ENCODE data around the gene U2AF2. TPM values are rescaled to one million over a fixed set of nuclear protein-coding genes. Genes with fewer than 3 reads are reported as not detected.

Gene U2AF2
- polyA plus RNA-seq, 1 of the 3 experiments (the other 2 are of a cell fraction): 321 TPM

DNA sequence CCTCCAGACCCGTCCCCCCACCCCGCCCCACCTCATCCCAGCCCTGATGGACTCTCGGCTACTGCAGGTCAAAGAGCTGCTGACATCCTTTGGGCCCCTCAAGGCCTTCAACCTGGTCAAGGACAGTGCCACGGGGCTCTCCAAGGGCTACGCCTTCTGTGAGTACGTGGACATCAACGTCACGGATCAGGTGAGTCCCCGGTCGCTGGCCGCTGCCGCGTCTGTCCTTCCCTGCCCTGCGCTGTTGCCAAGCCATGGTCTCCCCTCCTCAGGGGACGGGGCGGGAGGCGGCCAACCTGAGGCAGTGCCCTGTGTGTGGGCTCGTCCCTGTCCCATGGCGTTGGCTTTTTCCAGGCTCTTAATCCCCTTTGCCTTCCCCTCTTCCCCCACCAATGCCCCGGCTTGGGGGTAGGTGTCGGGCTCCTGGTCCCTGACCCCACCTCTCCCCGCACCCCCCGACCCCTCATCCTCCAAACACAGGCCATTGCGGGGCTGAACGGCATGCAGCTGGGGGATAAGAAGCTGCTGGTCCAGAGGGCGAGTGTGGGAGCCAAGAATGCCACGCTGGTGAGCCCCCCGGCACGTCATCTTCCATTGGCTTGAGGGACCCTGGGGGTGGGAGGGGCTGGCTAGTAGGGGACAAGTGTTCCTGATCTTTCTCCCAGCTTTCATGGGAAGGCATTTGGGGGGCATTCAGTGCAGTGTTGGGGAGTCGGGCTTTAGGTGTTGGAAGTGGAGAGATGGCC, 13.9 kb downstream of the U2AF2 start:
- no peak for TF ChIP-seq FOXJ3 (CRISPR knock-in tag; IDR thresholded peaks at IDR 0.05)
- Histone ChIP-seq H4K20me1 (ENCODE audit: insufficient read depth) (peaks cover 97% of the 10 kb centered on the region), H3K4me2 (no peak overlapping the region), H3K79me2 (ENCODE audit: insufficient read depth) (peaks cover 89% of the 10 kb centered on the region), H3K4me3 (ENCODE audit: low read depth in 2 of 2, low read length in 1 of 2) (no peak overlapping the region), H3F3A (replicated peaks; ENCODE audit: insufficient read depth) (peaks cover 33% of the 10 kb centered on the region), H3K9me2 (no peaks in the 10 kb centered on the region), H3K9ac (no peak overlapping the region), H3K9me3 (no peaks in the 10 kb centered on the region), H3K36me3 (replicated peaks in 1 of 2; ENCODE audit: control insufficient read depth in 1 of 2, insufficient read depth in 2 of 2, low read length in 1 of 2) (peaks cover 31 to 62% of the 10 kb centered on the region in 2 experiments), H3K27ac (ENCODE audit: low read depth in 2 of 2, low read length in 1 of 2) (no peak overlapping the region), H3K4me1 (ENCODE audit: control insufficient read depth in 1 of 2, insufficient read depth in 2 of 2, low read depth in 1 of 2, low read length in 1 of 2) (peaks cover 5 to 7% of the 10 kb centered on the region in 2 experiments; a peak in 2 of 4 replicates), H3K27me3 (ENCODE audit: insufficient read depth) (no peaks in the 10 kb centered on the region), H2AFZ (ENCODE audit: low read depth) (no peak overlapping the region)
- ChIA-PET CTCF (interaction anchor here (0.7 kb wide), 1 partner anchor 16 kb away, joined by 3 read pairs; no protein-coding TSS in a partner anchor), POLR2A (no interaction called here)
- no peak for DNase-seq
- WGBS (ENCODE audit: low lambda C conversion rate): 92% methylated on average over 24 of the region's 30 CpGs

DNA sequence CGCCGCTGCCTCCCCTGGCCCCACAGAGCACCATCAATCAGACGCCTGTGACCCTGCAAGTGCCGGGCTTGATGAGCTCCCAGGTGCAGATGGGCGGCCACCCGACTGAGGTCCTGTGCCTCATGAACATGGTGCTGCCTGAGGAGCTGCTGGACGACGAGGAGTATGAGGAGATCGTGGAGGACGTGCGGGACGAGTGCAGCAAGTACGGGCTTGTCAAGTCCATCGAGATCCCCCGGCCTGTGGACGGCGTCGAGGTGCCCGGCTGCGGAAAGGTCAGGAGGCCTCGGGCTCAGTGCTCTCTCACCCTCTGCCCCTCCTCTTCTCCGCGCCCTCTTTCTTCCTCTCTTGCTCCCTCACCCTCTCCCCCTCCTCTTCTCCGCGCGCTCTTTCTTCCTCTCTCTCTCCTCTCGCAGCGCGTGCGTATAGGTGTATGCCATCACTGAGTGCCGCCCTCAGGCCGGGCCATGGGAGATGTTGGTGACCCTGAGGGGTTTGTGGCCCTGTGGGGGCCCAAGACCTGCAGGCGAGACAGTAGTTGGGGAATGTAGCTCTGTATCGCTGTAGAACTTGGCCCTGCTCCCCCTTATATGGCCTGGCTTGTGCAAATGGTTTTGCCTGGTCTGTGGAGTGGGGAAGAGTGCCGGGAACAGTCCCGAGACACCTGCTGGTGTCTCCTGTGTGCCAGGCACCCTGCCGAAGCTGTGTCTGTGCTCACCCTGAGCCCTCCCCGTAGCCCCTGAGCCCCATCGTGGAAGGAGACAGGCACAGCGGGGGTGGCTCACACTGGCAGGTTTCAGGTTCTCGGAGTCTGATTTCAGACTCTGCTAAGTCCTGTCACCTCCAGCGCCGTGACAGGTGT, 14.8 kb downstream of the U2AF2 start:
- TF ChIP-seq, protein P1, sequence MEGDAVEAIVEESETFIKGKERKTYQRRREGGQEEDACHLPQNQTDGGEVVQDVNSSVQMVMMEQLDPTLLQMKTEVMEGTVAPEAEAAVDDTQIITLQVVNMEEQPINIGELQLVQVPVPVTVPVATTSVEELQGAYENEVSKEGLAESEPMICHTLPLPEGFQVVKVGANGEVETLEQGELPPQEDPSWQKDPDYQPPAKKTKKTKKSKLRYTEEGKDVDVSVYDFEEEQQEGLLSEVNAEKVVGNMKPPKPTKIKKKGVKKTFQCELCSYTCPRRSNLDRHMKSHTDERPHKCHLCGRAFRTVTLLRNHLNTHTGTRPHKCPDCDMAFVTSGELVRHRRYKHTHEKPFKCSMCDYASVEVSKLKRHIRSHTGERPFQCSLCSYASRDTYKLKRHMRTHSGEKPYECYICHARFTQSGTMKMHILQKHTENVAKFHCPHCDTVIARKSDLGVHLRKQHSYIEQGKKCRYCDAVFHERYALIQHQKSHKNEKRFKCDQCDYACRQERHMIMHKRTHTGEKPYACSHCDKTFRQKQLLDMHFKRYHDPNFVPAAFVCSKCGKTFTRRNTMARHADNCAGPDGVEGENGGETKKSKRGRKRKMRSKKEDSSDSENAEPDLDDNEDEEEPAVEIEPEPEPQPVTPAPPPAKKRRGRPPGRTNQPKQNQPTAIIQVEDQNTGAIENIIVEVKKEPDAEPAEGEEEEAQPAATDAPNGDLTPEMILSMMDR (IDR thresholded peaks at IDR 0.05): no peak
- TF ChIP-seq POLR2AphosphoS5 (IDR thresholded peaks at IDR 0.05; ENCODE audit: low read depth, low read length) (no peak), GATA2 (CRISPR knock-in tag; IDR thresholded peaks at IDR 0.05) (no peak), JUND (IDR thresholded peaks at IDR 0.05) (no peak), TCF12 (IDR thresholded peaks at IDR 0.05) (no peak), RXRA (IDR thresholded peaks at IDR 0.05; ENCODE audit: borderline replicate concordance, low read depth) (no peak), SIN3A (IDR thresholded peaks at IDR 0.05; ENCODE audit: borderline replicate concordance, low read depth, low read length) (no peak)
- TF ChIP-seq, protein P2, sequence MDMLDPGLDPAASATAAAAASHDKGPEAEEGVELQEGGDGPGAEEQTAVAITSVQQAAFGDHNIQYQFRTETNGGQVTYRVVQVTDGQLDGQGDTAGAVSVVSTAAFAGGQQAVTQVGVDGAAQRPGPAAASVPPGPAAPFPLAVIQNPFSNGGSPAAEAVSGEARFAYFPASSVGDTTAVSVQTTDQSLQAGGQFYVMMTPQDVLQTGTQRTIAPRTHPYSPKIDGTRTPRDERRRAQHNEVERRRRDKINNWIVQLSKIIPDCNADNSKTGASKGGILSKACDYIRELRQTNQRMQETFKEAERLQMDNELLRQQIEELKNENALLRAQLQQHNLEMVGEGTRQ (IDR thresholded peaks at IDR 0.05; ENCODE audit: borderline replicate concordance, low read depth, low read length): no peak
- TF ChIP-seq, protein P3, sequence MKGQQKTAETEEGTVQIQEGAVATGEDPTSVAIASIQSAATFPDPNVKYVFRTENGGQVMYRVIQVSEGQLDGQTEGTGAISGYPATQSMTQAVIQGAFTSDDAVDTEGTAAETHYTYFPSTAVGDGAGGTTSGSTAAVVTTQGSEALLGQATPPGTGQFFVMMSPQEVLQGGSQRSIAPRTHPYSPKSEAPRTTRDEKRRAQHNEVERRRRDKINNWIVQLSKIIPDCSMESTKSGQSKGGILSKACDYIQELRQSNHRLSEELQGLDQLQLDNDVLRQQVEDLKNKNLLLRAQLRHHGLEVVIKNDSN (IDR thresholded peaks at IDR 0.05; ENCODE audit: borderline replicate concordance, low read depth): no peak
- ChIA-PET POLR2A (no interaction called here), CTCF (interaction anchor here (0.6 kb wide), 1 partner anchor 12 kb away, joined by 4 read pairs; no protein-coding TSS in a partner anchor)
- H3K4me2 ChIP-seq: no peak overlapping the region
- 92% methylated on average over 33 of the region's 43 CpGs for WGBS (ENCODE audit: low lambda C conversion rate)
- H3K4me3 ChIP-seq (ENCODE audit: low read depth in 2 of 2, low read length in 1 of 2): no peak overlapping the region
- no peaks in the 10 kb centered on the region for H3K27me3 ChIP-seq (ENCODE audit: insufficient read depth)
- H3K79me2 ChIP-seq (ENCODE audit: insufficient read depth): peaks cover 86% of the 10 kb centered on the region
- no peak overlapping the region for H3K27ac ChIP-seq (ENCODE audit: low read depth in 2 of 2, low read length in 1 of 2)
- DNase-seq: no peak
- no peaks in the 10 kb centered on the region for H3K9me3 ChIP-seq
- H3K9me2 ChIP-seq: no peaks in the 10 kb centered on the region
- H3K4me1 ChIP-seq (ENCODE audit: control insufficient read depth in 1 of 2, insufficient read depth in 2 of 2, low read depth in 1 of 2, low read length in 1 of 2): peaks cover 7 to 10% of the 10 kb centered on the region in 2 experiments; a peak in 2 of 4 replicates
- H2AFZ ChIP-seq (ENCODE audit: low read depth): no peak overlapping the region
- H3F3A ChIP-seq (replicated peaks; ENCODE audit: insufficient read depth): peaks cover 37% of the 10 kb centered on the region
- no peak overlapping the region for H3K9ac ChIP-seq
- peaks cover 89% of the 10 kb centered on the region for H4K20me1 ChIP-seq (ENCODE audit: insufficient read depth)
- peaks cover 24 to 55% of the 10 kb centered on the region in 2 experiments for H3K36me3 ChIP-seq (replicated peaks in 1 of 2; ENCODE audit: control insufficient read depth in 1 of 2, insufficient read depth in 2 of 2, low read length in 1 of 2)
